ENCODE measurements around the gene GLT8D2. TPM values are rescaled to one million over a fixed set of nuclear protein-coding genes. Genes with fewer than 3 reads are reported as not detected.

Gene GLT8D2
- total and polyA plus RNA-seq, 2 experiments from 2014 or later = 4.2 to 8.5 TPM

GRCh38 chr12:104049278-104049902, 597 bp downstream of the GLT8D2 start (continued):
- TF ChIP-seq ZNF462 (CRISPR knock-in tag; IDR thresholded peaks at IDR 0.05) (no peak), CREB1 (CRISPR knock-in tag; IDR thresholded peaks at IDR 0.05; ENCODE audit: low read depth) (no peak), ZNF114 (CRISPR knock-in tag; IDR thresholded peaks at IDR 0.05) (no peak), CTCF (conservative IDR thresholded peaks at IDR 0.05; ENCODE audit: low read depth in 2 of 2) (no peak), EZH2 (IDR thresholded peaks at IDR 0.05; ENCODE audit: low read depth, unreplicated experiment) (no peak)

GRCh38 chr12:104048811-104049210, 1.2 kb downstream of the GLT8D2 start:
- Histone ChIP-seq H4K20me1 (replicated peaks; ENCODE audit: insufficient read depth) (no peaks in the 10 kb centered on the region), H3F3A (replicated peaks; ENCODE audit: low read depth) (peaks cover 5% of the 10 kb centered on the region; the same call in 1 of the 2 replicates), H2AFZ (peak overlapping the region; percentile 94), H3K79me2 (replicated peaks; ENCODE audit: insufficient read depth) (no peaks in the 10 kb centered on the region), H3K27me3 (ENCODE audit: insufficient read depth) (peaks cover 24% of the 10 kb centered on the region), H3K36me3 (ENCODE audit: insufficient read depth) (no peaks in the 10 kb centered on the region), H3K9me2 (ENCODE audit: insufficient read depth) (no peaks in the 10 kb centered on the region), H3K4me3 (peak overlapping the region; percentile 59), H3K4me1 (ENCODE audit: insufficient read depth) (peaks cover 13% of the 10 kb centered on the region; the same call in 1 of the 2 replicates), H3K4me2 (peak overlapping the region; percentile 82; the same call in 1 of the 2 replicates), H3K27ac (ENCODE audit: low read depth) (no peak overlapping the region)
- no peaks in the 10 kb centered on the region; the same call in 2 of the 3 replicates for H3K36me3 Mint-ChIP-seq (ENCODE audit: low read depth)
- DNase-seq (ENCODE audit: low spot score) (no peak), ATAC-seq (no peak)
- H3K27ac Mint-ChIP-seq = no peak overlapping the region
- H3K4me3 Mint-ChIP-seq = peak overlapping the region; percentile 81
- H3K27me3 Mint-ChIP-seq (ENCODE audit: insufficient read depth, low read depth, poor library complexity) = peaks cover 16% of the 10 kb centered on the region
- peaks cover 10% of the 10 kb centered on the region; the same call in 2 of the 3 replicates for H3K4me1 Mint-ChIP-seq
- H3K9me3 Mint-ChIP-seq = no peaks in the 10 kb centered on the region
- TF ChIP-seq ETS1 (IDR thresholded peaks at IDR 0.05) (no peak), EZH2 (IDR thresholded peaks at IDR 0.05; ENCODE audit: low read depth, unreplicated experiment) (no peak), ZNF331 (CRISPR knock-in tag; IDR thresholded peaks at IDR 0.05; ENCODE audit: low read depth) (no peak), NANOG (IDR thresholded peaks at IDR 0.05; ENCODE audit: borderline replicate concordance) (no peak), EZH2phosphoT487 (IDR thresholded peaks at IDR 0.05; ENCODE audit: unreplicated experiment) (no peak), REST (IDR thresholded peaks at IDR 0.05; ENCODE audit: unreplicated experiment) (no peak), ZNF114 (CRISPR knock-in tag; IDR thresholded peaks at IDR 0.05) (no peak)
